ENCODE results near the gene RASAL2.
"Not testable (repeated sequence)": the region's sequence is repeated elsewhere in the genome, so short reads cannot be mapped to it uniquely, and the experiment has no call there.

RASAL2 gene

GRCh38 chr1:178190881-178191280 lies 97.0 kb downstream of the RASAL2 start:
- no peak for TF ChIP-seq CTCF (IDR thresholded peaks at IDR 0.05; ENCODE audit: control insufficient read depth, extremely low read depth, insufficient read depth)
- H3K4me3 ChIP-seq (ENCODE audit: low read depth, low read length): no peak overlapping the region
- DNase-seq (ENCODE audit: low read depth): no peak

GRCh38 chr1:178192686-178193085 lies 98.8 kb downstream of the RASAL2 start:
- TF ChIP-seq CTCF (IDR thresholded peaks at IDR 0.05; ENCODE audit: control insufficient read depth, extremely low read depth, insufficient read depth): no peak
- peak overlapping the region; percentile 36 for H3K4me3 ChIP-seq (ENCODE audit: low read depth, low read length)
- peak; percentile 77 for DNase-seq (ENCODE audit: low read depth)

GRCh38 chr1:178196631-178197030 lies 102.7 kb downstream of the RASAL2 start:
- no peak overlapping the region for H3K4me3 ChIP-seq (ENCODE audit: low read depth, low read length)
- no peak for TF ChIP-seq CTCF (IDR thresholded peaks at IDR 0.05; ENCODE audit: control insufficient read depth, extremely low read depth, insufficient read depth)
- DNase-seq (ENCODE audit: low read depth): no peak

GRCh38 chr1:178202095-178202494 lies 108.2 kb downstream of the RASAL2 start:
- not testable (repeated sequence) for DNase-seq (ENCODE audit: low read depth); H3K4me3 ChIP-seq (ENCODE audit: low read depth, low read length)

GRCh38 chr1:178202546-178202945 lies 108.6 kb downstream of the RASAL2 start:
- DNase-seq (ENCODE audit: low read depth); H3K4me3 ChIP-seq (ENCODE audit: low read depth, low read length): not testable (repeated sequence)

GRCh38 chr1:178208269-178208856 lies 114.5 kb downstream of the RASAL2 start:
- DNase-seq (ENCODE audit: low read depth); H3K4me3 ChIP-seq (ENCODE audit: low read depth, low read length): not testable (repeated sequence)

GRCh38 chr1:178209935-178210334 lies 116.0 kb downstream of the RASAL2 start:
- no peak for TF ChIP-seq CTCF (IDR thresholded peaks at IDR 0.05; ENCODE audit: control insufficient read depth, extremely low read depth, insufficient read depth)
- DNase-seq (ENCODE audit: low read depth): no peak

GRCh38 chr1:178218550-178218949 lies 124.6 kb downstream of the RASAL2 start:
- TF ChIP-seq CTCF (IDR thresholded peaks at IDR 0.05; ENCODE audit: control insufficient read depth, extremely low read depth, insufficient read depth): no peak
- no peak overlapping the region for H3K4me3 ChIP-seq (ENCODE audit: low read depth, low read length)
- no peak for DNase-seq (ENCODE audit: low read depth)

More at GRCh38 chr1:178209935-178210334, 116.0 kb downstream of the RASAL2 start:
- no peak overlapping the region for H3K4me3 ChIP-seq (ENCODE audit: low read depth, low read length)

GRCh38 chr1:178220094-178220493 lies 126.2 kb downstream of the RASAL2 start:
- H3K4me3 ChIP-seq (ENCODE audit: low read depth, low read length): no peak overlapping the region
- no peak for DNase-seq (ENCODE audit: low read depth)
- no peak for TF ChIP-seq CTCF (IDR thresholded peaks at IDR 0.05; ENCODE audit: control insufficient read depth, extremely low read depth, insufficient read depth)

All from LNCaP clone FGC (cell line).